ENCODE measurements around the gene LYG2.

DNA sequence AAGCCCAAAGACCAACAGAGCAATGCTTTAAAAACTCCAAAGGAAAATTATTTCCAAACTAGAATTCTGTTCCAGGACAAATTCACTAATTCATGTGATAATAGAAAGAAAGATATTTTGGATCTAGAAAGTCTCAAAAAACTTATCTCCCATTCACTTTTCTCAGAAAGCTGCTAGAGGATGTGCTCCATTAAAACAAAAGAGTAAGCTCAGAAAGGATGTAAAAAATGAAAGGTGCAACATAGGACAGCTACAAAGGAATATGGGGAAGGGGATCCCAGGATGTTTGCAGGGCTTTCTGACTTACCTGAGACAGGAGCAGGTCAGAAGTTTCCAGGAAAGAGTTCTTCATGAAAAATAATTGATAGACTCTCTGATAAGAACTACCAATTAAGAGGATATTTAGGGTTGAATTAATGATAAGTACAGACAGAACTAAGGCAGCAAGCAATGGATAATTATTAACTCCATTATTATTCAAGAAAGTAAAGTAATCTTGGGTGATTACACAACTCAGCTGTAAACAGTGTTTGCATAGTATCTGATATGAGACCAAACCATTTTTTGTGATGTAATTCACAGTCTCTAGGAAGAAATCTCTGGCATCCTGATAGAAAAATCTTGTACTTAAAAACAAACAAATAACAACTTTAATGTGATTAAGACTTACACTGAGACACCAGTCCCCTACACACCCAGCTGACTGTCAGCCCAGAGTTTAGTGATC is 24.7 kb upstream of the LYG2 start:
- TF ChIP-seq CTCF (conservative IDR thresholded peaks at IDR 0.05; ENCODE audit: low read depth, low read length) (no peak), EZH2 (IDR thresholded peaks at IDR 0.05; ENCODE audit: borderline replicate concordance, low read depth, low read length, poor library complexity, severe bottlenecking) (no peak)
